Thyroid gland (tissue), 4 donors: Measurements from ENCODE around the gene KAT6B. TPM values are rescaled to one million over a fixed set of nuclear protein-coding genes. Genes with fewer than 3 reads are reported as not detected.

Experiments
- DNase-seq, 2 donors: peaks; one replicate each; pipeline ENCODE4 v3.0.0-alpha.2; 2019
- H3K27ac ChIP-seq, 3 donors: fragments of 200-600 bp; sonication (generic); 1 replicate in 2 of 3; 2 replicates in 1 of 3; pipeline ENCODE4 v1.5.1; 2016 to 2019; ENCODE audit warnings: mild to moderate bottlenecking in 1 of 3, moderate library complexity in 1 of 3
- H3K27me3 ChIP-seq: fragments of 200-600 bp; sonication (generic); one replicate; pipeline ENCODE4 v1.5.1; 2019
- H3K36me3 ChIP-seq, 2 donors: fragments of 200-600 bp; sonication (generic); one replicate each; pipeline ENCODE4 v1.5.1; 2016 to 2019
- H3K4me1 ChIP-seq, 2 donors: fragments of 200-600 bp; sonication (generic); one replicate each; pipeline ENCODE4 v1.5.1; 2017 to 2019
- H3K4me3 ChIP-seq, 3 donors: fragments of 200-600 bp; sonication (generic); replicated peaks in 1 of 3; 1 replicate in 2 of 3; 2 replicates in 1 of 3; pipeline ENCODE4 v1.5.1; 2016; ENCODE audit warnings: mild to moderate bottlenecking in 1 of 3
- H3K9me3 ChIP-seq: fragments of 200-600 bp; sonication (generic); one replicate; pipeline ENCODE4 v1.5.1; 2017
- POLR2A ChIP-seq, 2 donors: fragments of 450-650 bp; IDR thresholded peaks; one replicate each; pipeline ENCODE4 v1.6.1; 2017; ENCODE audit warnings: antibody characterized with exemption in 2 of 2, mild to moderate bottlenecking in 2 of 2, moderate library complexity in 1 of 2
- WGBS, 2 donors: methylation state at CpG; one replicate each; pipeline ENCODE4 v1.1.5; 2017; 5-methylcytosine and 5-hydroxymethylcytosine counted together
- intact Hi-C: fragments of 100-400 bp; cut with DNase I; formaldehyde crosslinking; loops from one replicate; pipeline ENCODE4 v1.15.1; 2023
- total RNA-seq, 4 donors: library from RNA; depleted of rRNA; stranded (reverse); fragments of >200 nt; gene quantifications; one replicate each; pipeline ENCODE4 v1.2.3, GENCODE V29; 2016
- TF ChIP-seq, protein P1 (sequence below), 6 experiments: fragments of 200-600 bp in 3 of 6; fragments of 450-650 bp in 3 of 6; sonication (generic) in 3 of 6; IDR thresholded peaks; one replicate each; pipeline ENCODE4 v1.5.1; 2016 to 2019; ENCODE audit warnings: antibody characterized with exemption in 6 of 6, mild to moderate bottlenecking in 2 of 6, inconsistent platforms in 1 of 6, moderate library complexity in 1 of 6

KAT6B gene
- total RNA-seq, 4 donors from 2014 or later = 56.5 to 115 (median 76.3) TPM

DNA sequence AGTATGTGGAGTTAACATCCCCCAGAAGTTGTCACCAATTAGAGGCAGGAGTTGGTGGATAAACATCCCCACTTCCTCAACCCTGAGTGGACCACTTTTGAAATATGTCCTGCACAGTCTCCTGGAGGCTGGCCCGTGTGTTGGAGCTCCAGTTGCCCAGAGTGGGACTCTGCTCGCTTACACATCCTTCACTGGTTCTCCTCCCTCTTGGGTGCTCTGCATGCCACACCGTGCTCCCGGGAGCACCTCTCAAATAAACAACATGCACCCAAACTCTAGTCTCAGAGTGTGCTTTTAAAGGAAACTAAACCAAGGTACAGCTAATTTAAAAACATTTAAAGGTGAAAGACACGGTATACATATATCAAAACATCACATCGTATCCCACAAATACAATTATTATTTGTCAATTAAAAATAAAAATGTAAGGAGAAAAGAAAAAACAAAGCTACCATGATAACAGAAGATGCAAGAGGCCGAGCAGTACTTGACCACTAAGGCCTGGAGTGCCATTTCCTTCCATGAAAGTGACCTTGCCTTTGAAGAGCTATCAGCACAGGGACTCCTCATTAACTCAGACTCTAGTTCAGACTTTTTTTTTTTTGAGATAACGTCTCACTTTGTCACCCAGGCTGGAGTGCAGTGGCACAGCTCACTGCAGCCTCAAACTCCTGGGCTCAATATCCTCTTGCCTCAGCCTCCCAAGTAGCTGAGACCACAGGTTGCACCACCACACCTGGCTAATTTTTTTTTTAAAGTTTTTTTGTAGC lies 237.2 kb downstream of the KAT6B start:
- no peaks in the 10 kb centered on the region for H3K36me3 ChIP-seq

DNA sequence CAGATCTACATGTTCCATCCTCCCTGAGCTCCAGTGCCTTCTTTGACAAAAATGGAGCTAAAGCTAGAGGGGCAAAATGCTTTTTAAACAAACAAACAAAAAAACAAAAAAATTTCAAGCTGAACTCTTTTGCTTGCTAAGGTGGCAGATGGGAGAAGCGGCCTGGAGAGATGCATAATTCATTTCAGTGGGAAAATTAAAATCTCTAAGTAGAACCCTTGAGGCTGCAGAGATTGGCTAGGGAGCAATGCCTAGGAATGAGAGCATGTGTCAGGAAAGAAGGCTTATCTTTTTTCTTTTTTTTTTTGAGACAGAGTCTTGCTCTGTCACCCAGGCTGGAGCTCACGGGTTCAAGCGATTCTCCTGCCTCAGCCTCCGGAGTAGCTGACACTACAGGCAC lies 238.7 kb downstream of the KAT6B start:
- Histone ChIP-seq H3K27me3 (no peaks in the 10 kb centered on the region), H3K9me3 (no peaks in the 10 kb centered on the region), H3K4me1 (peaks cover 8 to 10% of the 10 kb centered on the region in 2 donors), H3K4me3 (no peak overlapping the region), H3K36me3 (no peaks in the 10 kb centered on the region), H3K27ac (peak overlapping the region in 1 of 3 donors; percentile 1)
- 81 to 98% methylated on average over 4 of the region's 4 CpGs for WGBS, 2 donors
- DNase-seq = no peak
- no peak for TF ChIP-seq POLR2A (IDR thresholded peaks at IDR 0.05)
- TF ChIP-seq, protein P1, sequence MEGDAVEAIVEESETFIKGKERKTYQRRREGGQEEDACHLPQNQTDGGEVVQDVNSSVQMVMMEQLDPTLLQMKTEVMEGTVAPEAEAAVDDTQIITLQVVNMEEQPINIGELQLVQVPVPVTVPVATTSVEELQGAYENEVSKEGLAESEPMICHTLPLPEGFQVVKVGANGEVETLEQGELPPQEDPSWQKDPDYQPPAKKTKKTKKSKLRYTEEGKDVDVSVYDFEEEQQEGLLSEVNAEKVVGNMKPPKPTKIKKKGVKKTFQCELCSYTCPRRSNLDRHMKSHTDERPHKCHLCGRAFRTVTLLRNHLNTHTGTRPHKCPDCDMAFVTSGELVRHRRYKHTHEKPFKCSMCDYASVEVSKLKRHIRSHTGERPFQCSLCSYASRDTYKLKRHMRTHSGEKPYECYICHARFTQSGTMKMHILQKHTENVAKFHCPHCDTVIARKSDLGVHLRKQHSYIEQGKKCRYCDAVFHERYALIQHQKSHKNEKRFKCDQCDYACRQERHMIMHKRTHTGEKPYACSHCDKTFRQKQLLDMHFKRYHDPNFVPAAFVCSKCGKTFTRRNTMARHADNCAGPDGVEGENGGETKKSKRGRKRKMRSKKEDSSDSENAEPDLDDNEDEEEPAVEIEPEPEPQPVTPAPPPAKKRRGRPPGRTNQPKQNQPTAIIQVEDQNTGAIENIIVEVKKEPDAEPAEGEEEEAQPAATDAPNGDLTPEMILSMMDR (IDR thresholded peaks at IDR 0.05) = no peak
- intact Hi-C loops = no loop called here

More for the DNA sequence above, 237.2 kb downstream of the KAT6B start:
- intact Hi-C loops = no loop called here
- Histone ChIP-seq H3K27ac (no peak overlapping the region), H3K27me3 (no peaks in the 10 kb centered on the region), H3K4me1 (peaks cover 8 to 10% of the 10 kb centered on the region in 2 donors), H3K9me3 (no peaks in the 10 kb centered on the region), H3K4me3 (no peak overlapping the region)
- TF ChIP-seq POLR2A (IDR thresholded peaks at IDR 0.05) = no peak
- TF ChIP-seq, protein P1 (IDR thresholded peaks at IDR 0.05) = no peak
- 85 to 89% methylated on average over 8 of the region's 8 CpGs for whole genome bisulfite sequencing, 2 donors
- DNase-seq = no peak

DNA sequence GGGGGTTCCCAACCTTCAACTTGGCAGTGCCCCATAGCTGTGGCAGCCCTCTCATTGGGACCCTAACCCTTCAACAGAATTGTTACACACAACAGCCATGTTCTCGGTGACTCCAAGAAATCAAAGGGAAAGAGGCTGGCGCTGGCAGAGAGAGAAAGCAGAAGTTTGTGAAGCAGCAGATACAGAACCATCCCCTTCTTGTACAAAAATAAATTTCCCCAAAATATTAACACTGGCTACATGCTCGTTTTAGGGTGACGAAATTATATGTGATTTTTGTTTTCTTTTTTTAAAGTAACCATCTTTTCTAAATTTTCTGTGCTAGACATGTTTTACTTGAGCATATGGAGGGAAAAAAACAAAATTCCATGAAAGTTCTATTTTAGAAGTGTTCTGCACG lies 239.9 kb downstream of the KAT6B start:
- H3K4me3 ChIP-seq = no peak overlapping the region
- no peak overlapping the region for H3K27ac ChIP-seq
- no peaks in the 10 kb centered on the region for H3K36me3 ChIP-seq
- DNase-seq = no peak
- H3K9me3 ChIP-seq = no peaks in the 10 kb centered on the region
- intact Hi-C loops = no loop called here
- H3K4me1 ChIP-seq = peaks cover 8 to 10% of the 10 kb centered on the region in 2 donors
- no peaks in the 10 kb centered on the region for H3K27me3 ChIP-seq
- 91 to 93% methylated on average over 5 of the region's 5 CpGs for WGBS, 2 donors
- TF ChIP-seq, protein P1 (IDR thresholded peaks at IDR 0.05) = no peak
- no peak for TF ChIP-seq POLR2A (IDR thresholded peaks at IDR 0.05)

DNA sequence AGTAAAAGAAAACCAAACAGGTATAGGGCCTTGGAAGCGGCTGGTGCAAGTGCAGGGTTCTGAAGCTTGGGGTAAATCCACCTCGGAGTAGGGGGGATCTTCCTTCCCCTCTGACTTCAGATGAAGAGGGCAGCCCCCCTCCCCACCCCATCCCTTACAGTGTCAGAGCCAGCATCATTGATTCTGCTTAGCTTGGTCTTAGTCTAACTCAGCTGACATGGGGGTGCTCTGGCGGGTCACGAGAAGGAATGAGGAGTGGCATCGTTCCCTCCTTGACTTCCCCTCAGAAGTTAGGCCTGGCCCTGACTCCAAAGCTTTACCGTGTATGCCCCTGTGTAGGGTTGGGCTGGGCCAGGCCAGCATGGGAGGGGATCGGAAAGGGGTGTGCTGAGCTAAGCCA lies 240.9 kb downstream of the KAT6B start:
- peaks cover 8 to 10% of the 10 kb centered on the region in 2 donors for H3K4me1 ChIP-seq
- intact Hi-C loops = no loop called here
- no peak for TF ChIP-seq POLR2A (IDR thresholded peaks at IDR 0.05)
- TF ChIP-seq, protein P1 (IDR thresholded peaks at IDR 0.05) = no peak
- no peaks in the 10 kb centered on the region for H3K9me3 ChIP-seq
- no peak overlapping the region for H3K4me3 ChIP-seq
- H3K27ac ChIP-seq = no peak overlapping the region
- WGBS, 2 donors = 87 to 89% methylated on average over 5 to 7 of the region's 7 CpGs
- H3K36me3 ChIP-seq = no peaks in the 10 kb centered on the region
- no peak for DNase-seq
- no peaks in the 10 kb centered on the region for H3K27me3 ChIP-seq

DNA sequence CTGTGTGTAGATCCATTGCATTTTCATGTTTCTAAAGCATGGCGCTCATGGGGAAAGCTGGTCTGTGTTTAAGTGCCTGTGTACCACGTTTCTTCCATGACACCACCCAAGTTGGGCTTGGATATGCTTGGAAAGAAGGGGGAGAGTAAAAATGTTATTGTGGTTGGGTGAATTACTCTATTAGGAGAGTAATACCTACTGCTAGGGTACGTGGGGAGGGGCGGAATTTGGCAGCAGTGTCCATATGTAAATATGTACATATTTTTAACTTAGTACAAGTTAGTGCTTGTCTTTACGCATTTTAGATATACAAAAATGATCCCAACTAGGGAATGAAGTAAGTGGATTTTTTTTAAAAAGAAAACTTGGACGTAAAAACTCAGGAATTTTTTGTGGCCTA lies 242.1 kb downstream of the KAT6B start:
- no peak overlapping the region for H3K27ac ChIP-seq
- no peaks in the 10 kb centered on the region for H3K9me3 ChIP-seq
- no peak overlapping the region for H3K4me3 ChIP-seq
- H3K4me1 ChIP-seq = peaks cover 8 to 10% of the 10 kb centered on the region in 2 donors
- 91 to 92% methylated on average over 6 of the region's 6 CpGs for WGBS, 2 donors
- intact Hi-C loops = no loop called here
- DNase-seq = no peak
- no peaks in the 10 kb centered on the region for H3K36me3 ChIP-seq
- H3K27me3 ChIP-seq = no peaks in the 10 kb centered on the region
- TF ChIP-seq POLR2A (IDR thresholded peaks at IDR 0.05) = no peak
- TF ChIP-seq, protein P1 (IDR thresholded peaks at IDR 0.05) = no peak
